GM21717 (cell line): Measurements from ENCODE around the gene JPH2.
"Not testable (repeated sequence)": the region's sequence is repeated elsewhere in the genome, so short reads cannot be mapped to it uniquely, and the experiment has no call there.

Source experiments
- ATAC-seq: cut with Tn5 transposase; IDR thresholded peaks from one replicate; pipeline ENCODE4 v1.9.1; 2021; ENCODE audit warnings: mild to moderate bottlenecking, moderate library complexity; ENCODE audit not compliant: unreplicated experiment

Gene JPH2

GRCh38 chr20:44212792-44213191, 25.8 kb upstream of the JPH2 start:
- ATAC-seq, result no peak

GRCh38 chr20:44211177-44212039, 24.4 kb upstream of the JPH2 start:
- ATAC-seq, result no peak

GRCh38 chr20:44210406-44211176, 23.6 kb upstream of the JPH2 start, which contains the start of gene OSER1:
TSS of gene OSER1 (minus strand) at chr20:44210771. CDS start at chr20:44206957, 3,814 bp downstream.
- ATAC-seq, result peak; percentile 76

GRCh38 chr20:44209686-44210405, 22.9 kb upstream of the JPH2 start:
- ATAC-seq, result peak; percentile 13

GRCh38 chr20:44208770-44209169, 21.8 kb upstream of the JPH2 start:
- no peak for ATAC-seq

- no peak for ATAC-seq
Measured at GRCh38 chr20:44208165-44208564, 21.2 kb upstream of the JPH2 start.

GRCh38 chr20:44207126-44207723, 20.2 kb upstream of the JPH2 start:
- ATAC-seq, result no peak

GRCh38 chr20:44206132-44206531, 19.1 kb upstream of the JPH2 start:
- no peak for ATAC-seq

- no peak for ATAC-seq
Measured at GRCh38 chr20:44204832-44205215, 17.8 kb upstream of the JPH2 start.

- ATAC-seq, result no peak
Measured at GRCh38 chr20:44204156-44204831, 17.3 kb upstream of the JPH2 start.

GRCh38 chr20:44203161-44203560, 16.2 kb upstream of the JPH2 start:
- no peak for ATAC-seq

- no peak for ATAC-seq
Measured at GRCh38 chr20:44200983-44201382, 14.0 kb upstream of the JPH2 start.

- ATAC-seq, result no peak
Measured at GRCh38 chr20:44200371-44200770, 13.4 kb upstream of the JPH2 start.

GRCh38 chr20:44199877-44200276, 12.9 kb upstream of the JPH2 start:
- no peak for ATAC-seq

GRCh38 chr20:44198872-44199271, 11.9 kb upstream of the JPH2 start:
- no peak for ATAC-seq

GRCh38 chr20:44196271-44196670, 9.3 kb upstream of the JPH2 start:
- ATAC-seq, result no peak

GRCh38 chr20:44195605-44196004, 8.6 kb upstream of the JPH2 start:
- no peak for ATAC-seq

- ATAC-seq, result no peak
Measured at GRCh38 chr20:44193801-44194200, 6.8 kb upstream of the JPH2 start.

- ATAC-seq, result not testable (repeated sequence)
Measured at GRCh38 chr20:44191640-44192039, 4.7 kb upstream of the JPH2 start.

GRCh38 chr20:44190197-44190852, 3.3 kb upstream of the JPH2 start:
- ATAC-seq, result not testable (repeated sequence)
